SK-N-SH treated with all-trans-retinoic acid at 6 μM for 48 hours (cell line): ENCODE data around the gene PZP.

Experiments
- OSR1 ChIP-seq: fragments of 250-450 bp; sonication (Bioruptor Pico); IDR thresholded peaks from 2 replicates; pipeline ENCODE4 v1.8.0; 2022; ENCODE audit warnings: moderate library complexity, mild to moderate bottlenecking, inconsistent platforms
- PATZ1 ChIP-seq: fragments of 250-450 bp; sonication (Bioruptor Pico); IDR thresholded peaks from 2 replicates; pipeline ENCODE4 v1.8.0; 2020; ENCODE audit warnings: mild to moderate bottlenecking, moderate library complexity, borderline replicate concordance
- RARB ChIP-seq: fragments of 250-450 bp; sonication (Bioruptor Pico); IDR thresholded peaks from 2 replicates; pipeline ENCODE4 v1.8.0; 2021; ENCODE audit warnings: mild to moderate bottlenecking, moderate library complexity
- SNAI2 ChIP-seq: fragments of 250-450 bp; sonication (Bioruptor Pico); IDR thresholded peaks from 2 replicates; pipeline ENCODE4 v1.5.0; 2020; ENCODE audit warnings: mild to moderate bottlenecking, moderate library complexity
- TCF4 ChIP-seq: fragments of 250-450 bp; sonication (Bioruptor Pico); IDR thresholded peaks from 2 replicates; pipeline ENCODE4 v1.8.0; 2021; ENCODE audit warnings: mild to moderate bottlenecking, moderate library complexity, borderline replicate concordance
- TOX ChIP-seq: fragments of 250-450 bp; sonication (Bioruptor Pico); IDR thresholded peaks from 2 replicates; pipeline ENCODE4 v1.8.0; 2021; ENCODE audit warnings: mild to moderate bottlenecking, moderate library complexity, borderline replicate concordance
- TSHZ2 ChIP-seq: fragments of 250-450 bp; sonication (Bioruptor Pico); IDR thresholded peaks from 2 replicates; pipeline ENCODE4 v1.5.0; 2020; ENCODE audit warnings: mild to moderate bottlenecking, moderate library complexity
- ZC3H10 ChIP-seq: fragments of 250-450 bp; sonication (Bioruptor Pico); IDR thresholded peaks from 2 replicates; pipeline ENCODE4 v1.5.1; 2021; ENCODE audit warnings: mild to moderate bottlenecking, moderate library complexity
- ZFP3 ChIP-seq: fragments of 250-450 bp; sonication (Bioruptor Pico); IDR thresholded peaks from 2 replicates; pipeline ENCODE4 v1.5.0; 2020; ENCODE audit warnings: mild to moderate bottlenecking, moderate library complexity
- ZNF70 ChIP-seq: fragments of 450-650 bp; formaldehyde crosslinking; IDR thresholded peaks from 2 replicates; pipeline ENCODE4 v1.5.0; 2020; ENCODE audit warnings: mild to moderate bottlenecking, moderate library complexity

- TF ChIP-seq ZNF70 (no peak), TSHZ2 (CRISPR knock-in tag) (no peak), ZFP3 (no peak), TOX (no peak), TCF4 (CRISPR knock-in tag) (no peak), PATZ1 (CRISPR knock-in tag) (no peak), RARB (no peak), SNAI2 (CRISPR knock-in tag) (no peak), ZC3H10 (CRISPR knock-in tag) (no peak), OSR1 (CRISPR knock-in tag) (no peak)
Measured at GRCh38 chr12:9143929-9144729, 64.1 kb downstream of the PZP start.
